Aorta (tissue), 5 donors: ENCODE data around the gene MYCBPAP. TPM values are rescaled to one million over a fixed set of nuclear protein-coding genes. Genes with fewer than 3 reads are reported as not detected.

Experiments used
- ATAC-seq: fragments of 200-7000 bp; cut with Tn5 transposase; one replicate; pipeline ENCODE4 v1.9.1; 2022; ENCODE audit warnings: moderate library complexity; ENCODE audit not compliant: low FRiP score
- DNase-seq, 2 donors: peaks; one replicate each; pipeline ENCODE4 v3.0.0-alpha.2; 2020
- H3K27ac ChIP-seq, 2 donors: one replicate each; pipeline ENCODE4 v1.5.1; 2013; ENCODE audit warnings: low read length in 2 of 2, mild to moderate bottlenecking in 2 of 2, moderate library complexity in 2 of 2, control low read depth in 1 of 2, inconsistent platforms in 1 of 2, low read depth in 1 of 2
- H3K27me3 ChIP-seq, 2 donors: one replicate each; pipeline ENCODE4 v1.6.1; 2013; ENCODE audit warnings: control low read depth in 1 of 2, low read length in 1 of 2, mild to moderate bottlenecking in 1 of 2, moderate library complexity in 1 of 2; ENCODE audit not compliant: insufficient read depth in 2 of 2, control insufficient read depth in 1 of 2
- H3K36me3 ChIP-seq, 2 donors: one replicate each; pipeline ENCODE4 v1.6.1; 2013; ENCODE audit warnings: control low read depth in 1 of 2, low read length in 1 of 2, mild to moderate bottlenecking in 1 of 2; ENCODE audit not compliant: insufficient read depth in 2 of 2, control insufficient read depth in 1 of 2
- H3K4me1 ChIP-seq, 2 donors: one replicate each; pipeline ENCODE4 v1.6.1; 2013; ENCODE audit warnings: low read length in 2 of 2, control low read depth in 1 of 2, mild to moderate bottlenecking in 1 of 2, moderate library complexity in 1 of 2; ENCODE audit not compliant: insufficient read depth in 2 of 2, control insufficient read depth in 1 of 2
- H3K4me3 ChIP-seq, 2 donors: one replicate each; pipeline ENCODE4 v1.5.1; 2013; ENCODE audit warnings: low read length in 2 of 2, control low read depth in 1 of 2, mild to moderate bottlenecking in 1 of 2
- H3K9me3 ChIP-seq: one replicate; pipeline ENCODE4 v1.6.1; 2013; ENCODE audit warnings: mild to moderate bottlenecking, low read length; ENCODE audit not compliant: control insufficient read depth
- WGBS, 2 donors: extraction: QIAGEN DNeasy Blood & Tissue Kit; methylation state at CpG; one replicate each; pipeline ENCODE4 v1.1.7; 2013; 5-methylcytosine and 5-hydroxymethylcytosine counted together
- intact Hi-C, 2 donors: fragments of 100-400 bp; cut with DNase I; formaldehyde crosslinking; loops; one replicate each; pipeline versions ENCODE4 v1.14.2 to v1.15.0; 2022
- polyA plus RNA-seq, 2 donors: library from polyadenylated mRNA; stranded (reverse); fragments of 200-250 nt; gene quantifications; one replicate each; pipeline ENCODE4 v1.2.3, GENCODE V29; 2013
- total RNA-seq, 2 donors: library from RNA; stranded (reverse); fragmentation: NEBNext Ultra II Directional; extraction: Animal tissue kit (Norgen Biotek cat#: 25700); gene quantifications; one replicate each; pipeline ENCODE4 v1.2.1, GENCODE V29; 2021
- donor health status: healthy with polysubstance abuse.
- donor health status: Bipolar disorder and iron deficiency.
- donor health status: DM: no; HTN: no; CAD: no.
- donor health status: DM: no; HTN: no; CAD: no.
- donor health status: DM: yes; HTN: yes; CAD: no.

Gene MYCBPAP
- total and polyA plus RNA-seq, 4 donors: 0.77 to 1.8 (median 1.1) TPM

GRCh38 chr17:50560931-50561745, 52.9 kb downstream of the MYCBPAP start:
- WGBS, 2 donors: 0 to 1% methylated on average over 71 to 88 of the region's 88 CpGs
- Histone ChIP-seq H3K36me3 (no peaks in the 10 kb centered on the region), H3K27me3 (no peaks in the 10 kb centered on the region), H3K4me3 (peak overlapping the region; percentile 29 to 41), H3K4me1 (peaks cover 2 to 3% of the 10 kb centered on the region in 2 donors), H3K9me3 (no peaks in the 10 kb centered on the region), H3K27ac (no peak overlapping the region)
- ATAC-seq (no peak), DNase-seq (no peak)
- intact Hi-C loops: no loop called here

- Histone ChIP-seq H3K27ac (no peak overlapping the region), H3K4me1 (peaks cover 2 to 3% of the 10 kb centered on the region in 2 donors), H3K36me3 (no peaks in the 10 kb centered on the region), H3K27me3 (no peaks in the 10 kb centered on the region), H3K9me3 (no peaks in the 10 kb centered on the region), H3K4me3 (no peak overlapping the region)
- intact Hi-C loops: no loop called here
- no peak for ATAC-seq
- 3% methylated on average over 22 to 27 of the region's 27 CpGs for WGBS, 2 donors
- no peak for DNase-seq
These were observed 53.5 kb downstream of the MYCBPAP start for GRCh38 chr17:50561746-50562141.

GRCh38 chr17:50562242-50563091, 54.2 kb downstream of the MYCBPAP start:
- intact Hi-C loops: no loop called here
- Histone ChIP-seq H3K27me3 (no peaks in the 10 kb centered on the region), H3K4me3 (no peak overlapping the region)

GRCh38 chr17:50563092-50563511, 54.9 kb downstream of the MYCBPAP start:
- Histone ChIP-seq H3K4me3 (no peak overlapping the region), H3K27me3 (no peaks in the 10 kb centered on the region), H3K9me3 (no peaks in the 10 kb centered on the region), H3K36me3 (no peaks in the 10 kb centered on the region), H3K4me1 (peaks cover 2 to 3% of the 10 kb centered on the region in 2 donors), H3K27ac (no peak overlapping the region)
- no peak for ATAC-seq
- intact Hi-C loops: no loop called here
- 84 to 90% methylated on average over 4 of the region's 4 CpGs for WGBS, 2 donors
- no peak for DNase-seq

More at GRCh38 chr17:50562242-50563091, 54.2 kb downstream of the MYCBPAP start:
- Histone ChIP-seq H3K27ac (no peak overlapping the region), H3K9me3 (no peaks in the 10 kb centered on the region), H3K36me3 (no peaks in the 10 kb centered on the region), H3K4me1 (peaks cover 2 to 3% of the 10 kb centered on the region in 2 donors)
- ATAC-seq (no peak), DNase-seq (no peak)
- WGBS, 2 donors: 42 to 48% methylated on average over 22 of the region's 22 CpGs

- intact Hi-C loops: no loop called here
- WGBS, 2 donors: 1 to 7% methylated on average over 17 to 19 of the region's 19 CpGs
- Histone ChIP-seq H3K4me1 (peaks cover 2 to 3% of the 10 kb centered on the region in 2 donors), H3K4me3 (no peak overlapping the region), H3K27me3 (no peaks in the 10 kb centered on the region), H3K36me3 (no peaks in the 10 kb centered on the region), H3K27ac (no peak overlapping the region), H3K9me3 (no peaks in the 10 kb centered on the region)
- DNase-seq (peak; percentile 91 to 94), ATAC-seq (peak; percentile 85)
These were observed 56.7 kb downstream of the MYCBPAP start for GRCh38 chr17:50564916-50565315.

GRCh38 chr17:50565402-50566350, 57.4 kb downstream of the MYCBPAP start:
- Histone ChIP-seq H3K36me3 (no peaks in the 10 kb centered on the region), H3K4me3 (no peak overlapping the region), H3K27me3 (no peaks in the 10 kb centered on the region), H3K9me3 (no peaks in the 10 kb centered on the region), H3K27ac (no peak overlapping the region), H3K4me1 (peaks cover 0 to 3% of the 10 kb centered on the region in 2 donors)
- DNase-seq: no peak
- WGBS, 2 donors: 46 to 48% methylated on average over 10 of the region's 10 CpGs
- intact Hi-C loops: no loop called here
- no peak for ATAC-seq

GRCh38 chr17:50566886-50567285, 58.6 kb downstream of the MYCBPAP start:
- 46 to 61% methylated on average over 2 of the region's 2 CpGs for whole genome bisulfite sequencing, 2 donors
- no peak overlapping the region for H3K27ac ChIP-seq
- intact Hi-C loops: no loop called here

GRCh38 chr17:50568659-50569058, 60.4 kb downstream of the MYCBPAP start:
- H3K4me3 ChIP-seq: no peak overlapping the region
- peaks cover 0 to 3% of the 10 kb centered on the region in 2 donors for H3K4me1 ChIP-seq
- no peaks in the 10 kb centered on the region for H3K9me3 ChIP-seq
- ATAC-seq: no peak
- H3K27ac ChIP-seq: no peak overlapping the region
- no peak for DNase-seq
- WGBS, 2 donors: 93 to 96% methylated on average over 12 of the region's 12 CpGs
- no peaks in the 10 kb centered on the region for H3K27me3 ChIP-seq
- intact Hi-C loops: no loop called here
- no peaks in the 10 kb centered on the region for H3K36me3 ChIP-seq

More at GRCh38 chr17:50566886-50567285, 58.6 kb downstream of the MYCBPAP start:
- no peak for DNase-seq
- no peaks in the 10 kb centered on the region for H3K27me3 ChIP-seq
- no peaks in the 10 kb centered on the region for H3K36me3 ChIP-seq
- ATAC-seq: no peak
- no peaks in the 10 kb centered on the region for H3K9me3 ChIP-seq
- peaks cover 0 to 3% of the 10 kb centered on the region in 2 donors for H3K4me1 ChIP-seq
- H3K4me3 ChIP-seq: no peak overlapping the region
